Measurements from ENCODE around the gene MACROH2A2.
"Not testable (repeated sequence)": the region's sequence is repeated elsewhere in the genome, so short reads cannot be mapped to it uniquely, and the experiment has no call there.

The MACROH2A2 gene

DNA sequence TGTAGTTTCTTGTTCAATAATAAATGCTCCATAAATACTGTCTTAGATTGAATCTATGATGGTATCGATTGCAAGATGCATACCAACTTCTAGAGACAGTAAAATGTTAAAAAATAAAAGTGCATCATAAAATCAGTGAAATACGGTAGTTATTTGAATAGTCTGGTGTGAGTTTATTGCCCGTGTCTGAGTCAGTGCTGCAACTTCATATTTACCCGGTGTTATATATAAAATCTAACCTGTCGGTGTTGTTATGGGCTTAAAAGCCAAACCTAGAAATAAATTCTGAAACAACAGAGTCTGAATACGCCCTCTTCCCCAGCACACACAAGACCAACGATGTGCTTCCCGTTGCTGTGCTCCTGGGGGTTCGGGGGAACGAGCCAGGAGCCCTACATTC lies 16.3 kb downstream of the MACROH2A2 start:
- no peak for DNase-seq

DNA sequence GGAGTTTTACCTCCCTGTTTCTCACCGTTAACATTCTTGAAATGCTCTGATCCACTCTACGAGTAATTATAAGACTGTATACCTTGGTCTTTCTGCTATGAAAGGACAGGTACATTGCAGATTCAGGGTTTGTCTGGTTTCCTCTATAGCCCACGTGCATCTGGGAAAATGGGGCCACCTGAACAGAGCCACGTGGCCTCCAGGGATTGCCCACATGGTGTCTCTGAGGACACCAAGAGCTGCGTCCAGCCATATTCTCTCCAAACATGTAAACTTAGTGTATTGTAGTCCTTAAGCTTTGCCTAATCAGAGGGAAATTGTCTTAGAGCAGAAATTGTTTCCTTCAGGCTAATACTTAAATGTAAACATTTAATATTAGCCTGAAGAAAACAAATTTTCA lies 16.7 kb downstream of the MACROH2A2 start:
- DNase-seq = no peak

DNA sequence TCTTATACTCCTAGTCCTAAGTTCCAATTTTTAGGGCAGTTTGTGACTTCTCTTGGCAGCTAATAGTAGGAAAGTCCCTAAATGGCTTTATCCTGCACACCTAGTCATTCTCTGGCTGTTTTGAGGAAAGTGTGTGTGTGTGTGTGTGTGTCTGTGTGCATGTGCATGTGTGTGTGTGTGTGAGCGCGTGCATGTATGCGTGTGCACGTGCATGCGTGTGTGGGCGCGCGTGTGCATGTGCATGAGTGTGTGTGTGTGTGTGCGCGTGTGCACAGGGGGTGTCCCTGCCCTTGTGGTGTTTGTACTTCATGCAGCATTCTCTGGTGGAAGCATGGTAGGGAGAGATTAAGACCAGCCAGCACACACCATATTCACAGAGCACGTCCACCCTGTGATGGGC lies 18.2 kb downstream of the MACROH2A2 start:
- DNase-seq = no peak

DNA sequence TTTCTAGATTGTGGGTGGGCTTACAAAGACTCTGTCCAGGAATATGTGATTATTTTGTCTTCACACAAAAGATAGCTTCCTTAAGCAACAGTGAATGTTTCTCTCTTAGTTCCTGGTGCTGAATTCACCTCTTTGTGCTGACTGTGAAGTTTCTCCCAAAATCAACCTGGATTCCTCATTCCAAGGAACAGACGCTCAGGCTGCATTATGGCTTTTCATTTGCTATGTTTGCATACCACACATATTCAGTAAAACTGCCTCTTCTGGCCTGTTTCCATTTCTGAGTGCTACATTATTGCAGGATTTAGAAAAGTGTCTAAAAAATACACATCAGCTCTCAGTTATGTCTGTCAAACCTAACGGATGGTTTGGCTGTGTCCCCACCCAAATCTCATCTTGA lies 21.5 kb downstream of the MACROH2A2 start:
- DNase-seq = no peak

- DNase-seq = no peak
Observed at GRCh38 chr10:70074971-70075370, 22.3 kb downstream of the MACROH2A2 start.

GRCh38 chr10:70078329-70078728 lies 25.7 kb downstream of the MACROH2A2 start:
- DNase-seq = no peak

DNA sequence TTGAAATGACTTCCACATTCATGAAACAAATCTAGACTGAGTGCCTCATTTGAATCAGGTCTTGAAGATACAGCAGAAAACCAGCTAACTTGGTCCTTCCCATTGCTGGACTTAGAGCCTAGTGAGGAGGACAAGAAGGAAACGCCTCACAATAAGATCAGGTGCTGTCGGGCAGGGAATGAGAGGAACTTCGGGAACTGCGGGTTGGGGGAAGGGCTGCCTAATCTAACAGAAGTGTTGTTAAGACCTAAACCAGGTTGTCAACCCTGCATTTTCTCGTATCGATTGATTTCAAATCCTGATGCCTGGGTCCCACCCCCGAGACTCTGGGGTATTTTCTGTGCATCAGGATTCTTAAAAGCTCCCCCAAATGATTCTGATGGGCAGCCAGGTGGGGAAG lies 26.3 kb downstream of the MACROH2A2 start:
- DNase-seq = no peak

DNA sequence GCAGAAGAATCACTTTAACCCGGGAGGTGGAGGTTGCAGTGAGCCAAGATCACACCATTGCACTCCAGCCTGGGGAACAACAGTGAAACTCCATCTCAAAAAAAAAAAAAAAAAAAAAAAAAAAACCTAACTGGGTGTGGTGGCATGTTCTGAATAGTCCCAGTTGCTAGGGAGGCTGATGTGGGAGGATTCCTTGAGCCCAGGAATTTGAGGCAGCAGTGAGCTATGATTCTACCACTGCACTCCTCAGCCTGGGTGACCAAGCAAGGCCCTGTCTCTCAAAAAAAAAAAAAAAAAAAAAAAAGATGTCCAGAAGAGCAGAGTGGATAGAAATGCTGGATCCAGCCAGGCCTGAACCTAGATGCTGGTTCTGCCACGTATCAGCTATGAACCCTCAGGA lies 28.1 kb downstream of the MACROH2A2 start:
- DNase-seq = not testable (repeated sequence)

- DNase-seq = no peak
Observed at GRCh38 chr10:70084189-70084588, 31.5 kb downstream of the MACROH2A2 start.

DNA sequence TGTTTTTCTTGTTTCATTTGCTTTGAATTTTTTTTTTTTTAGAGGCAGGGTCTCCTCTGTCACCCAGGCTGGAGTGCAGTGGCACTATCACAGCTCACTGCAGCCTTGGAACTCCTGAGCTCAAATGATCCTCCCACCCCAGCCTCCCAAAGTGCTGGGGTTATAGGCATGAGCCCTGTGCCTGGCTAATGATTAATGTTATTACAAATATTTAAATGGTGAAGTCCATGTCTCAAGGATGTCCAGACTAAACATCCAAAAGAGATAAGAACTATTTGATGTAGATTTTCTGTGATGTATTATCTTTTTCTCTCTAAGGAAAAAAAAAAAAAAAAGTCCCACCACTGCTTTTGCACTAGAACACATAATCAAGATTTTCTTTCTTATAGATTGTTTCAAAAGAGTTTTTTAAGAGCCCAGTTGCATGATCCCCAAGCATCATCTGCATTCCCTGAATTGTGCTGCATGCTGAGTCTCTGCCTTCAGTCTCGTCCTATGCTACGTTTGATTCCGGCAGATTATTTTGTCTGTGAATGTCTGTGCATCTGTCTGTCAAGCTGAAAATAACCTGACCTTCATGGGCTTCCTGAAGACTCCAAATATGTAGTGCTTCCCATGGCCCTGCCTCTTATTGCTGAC lies 33.4 kb downstream of the MACROH2A2 start:
- no peak for DNase-seq

DNA sequence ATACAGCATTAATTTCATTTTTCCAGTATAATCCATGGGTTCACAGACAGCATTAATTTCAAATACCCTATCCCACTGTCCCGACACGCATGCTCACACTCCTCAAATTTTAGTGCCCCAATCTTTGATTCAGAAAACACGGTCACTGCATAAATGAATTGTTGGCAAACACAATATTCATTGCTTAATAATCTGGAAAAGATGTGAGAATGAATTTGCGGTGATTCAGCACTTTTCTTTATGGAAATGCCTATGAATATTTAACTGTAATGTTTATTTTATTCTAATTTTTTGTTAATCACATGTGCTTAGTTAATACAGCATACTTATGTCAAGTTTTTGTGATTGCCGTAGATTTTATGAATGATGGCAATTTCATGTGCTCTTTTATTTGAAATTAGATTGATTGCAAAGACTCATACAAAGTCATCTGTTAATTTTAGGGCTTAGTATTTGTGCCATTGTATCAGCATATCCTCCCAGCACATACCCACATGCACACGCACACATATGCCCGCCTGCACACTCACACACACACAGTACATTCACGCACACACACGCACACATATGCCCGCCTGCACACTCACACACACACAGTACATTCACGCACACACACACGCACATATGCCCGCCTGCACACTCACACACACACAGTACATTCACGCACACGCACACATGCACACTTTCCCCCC lies 35.1 kb downstream of the MACROH2A2 start:
- DNase-seq = no peak

DNA sequence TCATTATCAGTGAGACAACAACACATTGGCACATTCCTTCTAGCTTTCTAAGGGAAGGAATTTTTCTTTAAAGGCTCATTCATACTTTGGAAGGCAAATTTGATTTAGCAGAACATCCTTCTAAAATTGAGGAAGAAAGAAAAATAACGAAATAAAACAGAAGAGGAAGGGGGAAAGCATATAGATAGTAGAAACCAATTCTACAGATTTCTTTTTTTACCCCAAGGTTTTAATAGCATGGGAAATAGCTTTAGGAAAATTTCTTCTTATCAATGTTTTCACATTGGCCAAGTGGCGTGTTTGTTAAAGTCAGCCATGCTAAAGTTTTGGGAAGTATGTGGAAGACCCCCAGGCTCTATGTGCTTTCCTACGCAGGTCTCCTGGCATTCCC lies 35.7 kb downstream of the MACROH2A2 start:
- no peak for DNase-seq

DNA sequence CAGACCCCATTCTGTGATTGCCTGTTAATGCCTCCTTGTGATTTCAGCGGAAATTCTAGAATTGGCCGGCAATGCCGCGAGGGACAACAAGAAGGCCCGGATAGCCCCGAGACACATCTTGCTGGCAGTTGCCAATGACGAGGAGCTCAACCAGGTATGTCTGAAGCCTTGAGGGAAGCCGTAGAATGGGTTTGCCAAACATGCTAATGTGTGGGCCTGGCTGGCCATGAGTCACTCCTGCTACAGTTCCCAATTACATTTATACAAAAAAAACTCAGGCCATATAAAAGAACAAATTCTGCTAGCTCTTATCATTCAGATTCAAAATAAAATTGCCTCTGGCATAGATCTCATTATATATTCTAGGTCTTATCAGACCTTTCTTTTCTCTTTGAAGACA lies 37.4 kb downstream of the MACROH2A2 start:
- no peak for DNase-seq

GRCh38 chr10:70090951-70091350 lies 38.3 kb downstream of the MACROH2A2 start:
- no peak for DNase-seq

GRCh38 chr10:70092389-70092718 lies 39.7 kb downstream of the MACROH2A2 start:
- DNase-seq = no peak

DNA sequence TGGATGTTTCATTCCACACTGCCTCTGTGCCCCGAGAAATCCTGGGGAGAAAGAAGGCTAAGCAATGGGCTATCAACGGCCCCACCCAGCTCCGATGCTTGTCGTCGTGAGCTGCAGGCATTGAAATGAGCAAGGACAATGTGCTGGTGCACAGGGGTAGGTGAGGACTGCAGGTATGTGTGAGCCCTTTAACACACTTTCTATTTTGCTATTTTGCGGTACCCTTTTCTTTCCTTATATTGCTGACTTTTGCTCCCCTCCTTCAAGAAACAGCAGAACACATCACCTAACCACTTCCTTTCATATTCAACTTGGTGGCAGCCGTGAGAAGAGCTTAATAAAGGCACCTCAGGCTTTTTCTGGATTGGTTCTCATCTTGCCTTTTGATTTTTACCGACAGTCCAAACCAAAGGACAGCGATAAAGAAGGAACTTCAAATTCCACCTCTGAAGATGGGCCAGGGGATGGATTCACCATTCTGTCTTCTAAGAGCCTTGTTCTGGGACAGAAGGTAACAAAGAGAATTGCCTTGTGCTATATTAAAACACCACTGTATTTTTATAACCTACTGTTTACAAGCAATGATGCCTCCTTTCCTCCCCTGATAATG lies 40.8 kb downstream of the MACROH2A2 start:
- no peak for DNase-seq

DNA sequence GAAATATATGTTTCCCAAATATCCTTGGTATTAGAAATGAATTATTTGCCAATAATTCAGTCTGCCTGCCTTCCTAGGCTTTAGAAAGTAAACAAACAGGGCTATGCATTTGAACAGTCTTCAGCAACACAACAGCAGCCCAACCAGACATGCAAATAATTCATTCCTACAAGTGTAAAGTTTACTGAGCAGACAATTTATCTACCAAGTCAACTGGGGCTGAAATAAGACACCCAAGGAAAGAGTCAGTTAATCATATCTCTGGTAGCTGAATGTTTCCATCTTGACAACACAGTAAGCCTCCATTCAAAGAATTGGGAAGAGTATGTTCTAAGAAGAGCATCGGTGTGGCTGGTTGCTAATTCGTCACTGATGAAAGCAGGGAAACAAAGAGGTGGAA lies 41.6 kb downstream of the MACROH2A2 start:
- DNase-seq = no peak

DNA sequence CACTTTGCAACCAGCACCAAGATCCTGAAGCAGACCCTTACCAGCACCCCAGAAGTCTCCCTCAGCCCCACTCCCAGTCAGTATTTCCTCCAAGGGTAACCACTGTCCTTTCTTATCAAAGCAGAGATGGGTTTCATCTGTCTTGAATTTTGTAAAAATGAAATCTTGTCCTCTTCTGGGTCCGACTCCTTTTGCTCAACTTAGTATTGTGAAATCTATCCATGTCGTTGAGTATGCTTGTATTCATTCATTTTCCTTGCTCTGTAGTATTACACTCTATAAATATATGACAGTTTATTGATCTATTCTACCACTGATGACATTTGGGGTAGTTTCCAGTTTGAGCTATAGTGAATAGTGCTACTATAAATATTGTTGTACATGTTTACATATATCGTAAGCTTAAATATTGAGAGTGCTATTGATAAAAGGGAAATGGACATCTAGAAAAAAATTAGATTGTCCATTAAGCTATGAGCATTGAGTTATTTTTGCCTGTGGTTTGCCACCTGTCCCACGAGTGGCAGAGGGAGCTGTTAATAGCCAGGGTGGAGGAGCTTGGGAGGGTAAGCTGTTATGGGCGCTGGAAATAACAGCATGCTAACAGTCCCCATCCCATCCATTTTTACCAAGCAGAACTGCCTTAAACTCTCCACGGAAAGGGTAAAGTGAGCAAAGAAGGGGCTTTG lies 43.5 kb downstream of the MACROH2A2 start:
- no peak for DNase-seq

GRCh38 chr10:70096705-70097420 lies 44.2 kb downstream of the MACROH2A2 start:
- DNase-seq = no peak

- DNase-seq = no peak
Observed at GRCh38 chr10:70097459-70097858, 44.8 kb downstream of the MACROH2A2 start.

- no peak for DNase-seq
Observed at GRCh38 chr10:70098271-70098670, 45.6 kb downstream of the MACROH2A2 start.

DNA sequence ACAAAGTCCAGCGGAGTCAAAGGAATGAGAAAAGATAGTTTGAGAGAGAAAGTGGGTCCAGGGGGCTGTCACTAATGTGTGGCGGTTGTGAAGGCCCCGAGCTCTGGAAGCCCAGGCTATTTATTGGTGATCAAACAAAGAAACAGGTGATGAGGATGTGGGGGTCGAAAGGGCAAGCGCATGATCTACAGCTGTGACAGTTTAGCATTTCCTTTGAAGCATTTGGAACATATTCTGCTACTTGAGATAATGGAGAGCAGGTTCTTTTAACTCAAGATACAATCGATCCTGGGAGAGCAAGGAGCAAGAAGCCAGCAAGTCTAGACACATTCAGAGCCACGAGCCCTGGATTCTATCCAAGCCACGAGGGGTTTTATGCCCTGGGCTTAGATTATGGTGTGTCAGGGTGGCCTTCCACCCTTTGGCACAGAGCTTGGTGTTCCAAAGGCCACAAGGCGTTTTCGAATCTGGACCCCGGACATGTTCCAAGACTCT lies 48.5 kb downstream of the MACROH2A2 start:
- DNase-seq = not testable (repeated sequence)

DNA sequence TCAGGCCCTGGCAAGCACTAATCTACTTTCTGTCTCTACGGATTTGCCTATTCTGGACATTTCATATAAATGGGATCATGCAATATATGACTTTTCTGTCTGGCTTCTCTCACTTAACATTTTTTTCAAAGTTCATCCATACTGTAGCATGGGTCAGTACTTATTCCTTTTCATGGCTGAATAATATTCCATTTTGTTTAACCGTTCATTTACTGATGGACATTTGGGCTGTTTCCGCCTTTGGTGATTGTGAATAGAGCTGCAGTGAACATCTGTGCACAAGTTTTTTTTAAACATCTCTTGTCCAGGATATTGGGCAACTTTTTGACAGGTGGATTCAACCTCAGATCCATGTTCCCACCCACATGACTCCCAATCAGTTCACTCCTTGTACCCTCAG lies 49.0 kb downstream of the MACROH2A2 start:
- no peak for DNase-seq

Data from NCI-H1092 (cell line).